NK-92 (cell line): ENCODE measurements around the gene LBHD1.
"Not testable (repeated sequence)": the region's sequence is repeated elsewhere in the genome, so short reads cannot be mapped to it uniquely, and the experiment has no call there.

Experiments
- DNase-seq: peaks from one replicate; lab custom pipeline; 2025; ENCODE audit not compliant: unreplicated experiment; lab: John Stamatoyannopoulos, UW

Gene LBHD1

GRCh38 chr11:62694455-62695167, 22.5 kb upstream of the LBHD1 start:
- DNase-seq, result no peak

- not testable (repeated sequence) for DNase-seq
Measured at GRCh38 chr11:62693624-62694023, 21.6 kb upstream of the LBHD1 start.

- DNase-seq, result no peak
Measured at GRCh38 chr11:62689421-62690183, 17.5 kb upstream of the LBHD1 start, which contains the start of gene LRRN4CL. LRRN4CL (minus strand) TSS chr11:62689530; CDS start chr11:62688508, 1,022 bp downstream.

- no peak for DNase-seq
Measured at GRCh38 chr11:62688491-62688890, 16.4 kb upstream of the LBHD1 start.

- no peak for DNase-seq
Measured at GRCh38 chr11:62687508-62688396, 15.7 kb upstream of the LBHD1 start.

- DNase-seq, result no peak
Measured at GRCh38 chr11:62682518-62682917, 10.5 kb upstream of the LBHD1 start.

- DNase-seq, result no peak
Measured at GRCh38 chr11:62680825-62681240, 8.8 kb upstream of the LBHD1 start.

- DNase-seq, result no peak
Measured at GRCh38 chr11:62678770-62679696, 7.0 kb upstream of the LBHD1 start, which contains the start of gene UBXN1. UBXN1 (minus strand) TSS chr11:62679073; CDS start chr11:62678923, 150 bp downstream.

GRCh38 chr11:62678433-62678769, 6.3 kb upstream of the LBHD1 start:
- no peak for DNase-seq

- no peak for DNase-seq
Measured at GRCh38 chr11:62677714-62678113, 5.6 kb upstream of the LBHD1 start.

GRCh38 chr11:62677156-62677555, 5.1 kb upstream of the LBHD1 start:
- no peak for DNase-seq

GRCh38 chr11:62676698-62677097, 4.6 kb upstream of the LBHD1 start:
- no peak for DNase-seq

GRCh38 chr11:62675415-62675814, 3.3 kb upstream of the LBHD1 start:
- not testable (repeated sequence) for DNase-seq

- DNase-seq, result no peak
Measured at GRCh38 chr11:62673196-62673525, 1.1 kb upstream of the LBHD1 start.

GRCh38 chr11:62671236-62671607, 845 bp downstream of the LBHD1 start:
- DNase-seq, result no peak

- no peak for DNase-seq
Measured at GRCh38 chr11:62669420-62670161, 2.5 kb downstream of the LBHD1 start.

- no peak for DNase-seq
Measured at GRCh38 chr11:62667460-62667859, 4.6 kb downstream of the LBHD1 start.

GRCh38 chr11:62666259-62666926, 5.7 kb downstream of the LBHD1 start:
- no peak for DNase-seq

- DNase-seq, result no peak
Measured at GRCh38 chr11:62665599-62666258, 6.3 kb downstream of the LBHD1 start.
